ENCODE data around the gene UBL4B. TPM values are rescaled to one million over a fixed set of nuclear protein-coding genes. Genes with fewer than 3 reads are reported as not detected.
A peak's percentile ranks its signal among the peaks of the same experiment; 100 is the strongest.

UBL4B gene
- total RNA-seq, 1 experiment from 2014 or later: not detected

GRCh38 chr1:110155878-110156522 lies 43.8 kb downstream of the UBL4B start:
- Histone ChIP-seq H3K18ac (ENCODE audit: insufficient read length, low read depth, low read length) (no peak overlapping the region), H2BK15ac (ENCODE audit: low read depth, low read length) (no peak overlapping the region), H3K27me3 (ENCODE audit: insufficient read depth, low read length) (peaks cover 20% of the 10 kb centered on the region; the same call in 1 of the 2 replicates), H2BK120ac (ENCODE audit: low read depth, low read length, poor library complexity, severe bottlenecking) (no peak overlapping the region), H2AFZ (ENCODE audit: low read length) (no peak overlapping the region), H2BK12ac (ENCODE audit: insufficient read length, low read depth, low read length) (no peak overlapping the region), H3K14ac (ENCODE audit: insufficient read depth, low read length) (no peak overlapping the region), H2AK5ac (ENCODE audit: insufficient read length, low read length) (no peak overlapping the region), H3K27ac (ENCODE audit: insufficient read length, low read depth, low read length) (no peak overlapping the region), H3K23me2 (ENCODE audit: insufficient read length, low read depth, low read length, poor library complexity, severe bottlenecking) (peaks cover 5% of the 10 kb centered on the region), H3K23ac (ENCODE audit: insufficient read length, low read depth, low read length) (no peak overlapping the region), H3K79me2 (ENCODE audit: insufficient read depth, low read length) (no peaks in the 10 kb centered on the region), H3K4me1 (ENCODE audit: insufficient read depth, low read length) (no peaks in the 10 kb centered on the region), H4K8ac (replicated peaks; ENCODE audit: insufficient read length, low read depth, low read length) (no peak overlapping the region), H3K56ac (ENCODE audit: insufficient read length, low read depth, low read length) (no peak overlapping the region), H4K5ac (ENCODE audit: insufficient read length, low read depth, low read length) (no peak overlapping the region), H3K4me2 (ENCODE audit: insufficient read depth, insufficient read length, low read length) (no peak overlapping the region), H3K9me3 (ENCODE audit: control insufficient read depth, low read depth, low read length) (no peaks in the 10 kb centered on the region), H3T11ph (ENCODE audit: low read length) (no peak overlapping the region), H4K20me1 (ENCODE audit: control insufficient read depth, insufficient read depth, insufficient read length) (peaks cover 3% of the 10 kb centered on the region), H2BK20ac (ENCODE audit: low read depth, low read length, poor library complexity, severe bottlenecking) (no peak overlapping the region), H3K79me1 (ENCODE audit: insufficient read depth, low read depth, low read length, poor library complexity, severe bottlenecking) (no peaks in the 10 kb centered on the region), H4K91ac (ENCODE audit: insufficient read length, low read depth, low read length) (no peak overlapping the region), H3K4ac (ENCODE audit: low read depth, low read length) (no peak overlapping the region), H2BK5ac (ENCODE audit: insufficient read length, low read length) (no peak overlapping the region), H3K9ac (ENCODE audit: extremely low read depth, insufficient read length, low read length) (no peak overlapping the region)
- Mint-ChIP-seq H3K4me1 (peaks cover 4 to 5% of the 10 kb centered on the region in 2 experiments; a peak in 3 of 4 replicates), H3K27me3 (ENCODE audit: low read depth) (peaks cover 83% of the 10 kb centered on the region), H3K4me3 (no peak overlapping the region), H3K27ac (no peak overlapping the region), H3K9me3 (no peaks in the 10 kb centered on the region; a peak in 1 of 5 replicates), H3K36me3 (ENCODE audit: insufficient read depth in 1 of 3, low read depth in 3 of 3) (0 out of 7 replicates have a peak, but pooled peaks cover 0 to 1% (median 0%) of the 10 kb centered on the region in 3 experiments)
- no CpG with 5 or more reads among the region's 7 CpGs for WGBS (ENCODE audit: extremely low coverage, insufficient read length, low lambda C conversion rate)
- TF ChIP-seq CTCF (conservative IDR thresholded peaks at IDR 0.05): no peak
- DNase-seq: peak; percentile 82
